Activated CD4-positive, alpha-beta T cell treated with anti-CD3 and anti-CD28 coated beads for 48 hours (primary cell): Measurements from ENCODE around the gene ACBD5.

Source experiments
- DNase-seq: peaks from one replicate; pipeline ENCODE4 v3.0.0-alpha.2; 2020

Gene ACBD5

GRCh38 chr10:27150261-27150660 lies 90.3 kb downstream of the ACBD5 start:
- DNase-seq = no peak

DNA sequence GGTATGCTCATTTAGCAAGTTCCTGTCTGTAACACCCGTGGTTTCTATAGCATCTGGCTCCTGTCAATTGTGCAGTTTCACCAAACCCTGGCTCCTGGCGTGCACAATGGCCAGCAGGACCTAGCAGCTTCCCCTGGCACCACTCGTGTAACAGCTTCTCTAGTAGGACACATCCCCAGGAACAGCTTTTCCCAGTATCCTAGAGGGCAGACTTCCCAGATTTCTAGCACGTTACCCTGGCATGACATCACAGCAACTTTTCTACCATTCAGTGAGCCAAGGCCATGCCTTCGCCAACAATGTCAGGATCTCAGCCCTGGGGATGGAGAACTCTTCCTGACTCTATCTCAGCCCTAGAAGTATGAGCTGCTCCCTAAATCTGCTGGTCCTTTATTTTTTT lies 92.9 kb downstream of the ACBD5 start:
- no peak for DNase-seq

DNA sequence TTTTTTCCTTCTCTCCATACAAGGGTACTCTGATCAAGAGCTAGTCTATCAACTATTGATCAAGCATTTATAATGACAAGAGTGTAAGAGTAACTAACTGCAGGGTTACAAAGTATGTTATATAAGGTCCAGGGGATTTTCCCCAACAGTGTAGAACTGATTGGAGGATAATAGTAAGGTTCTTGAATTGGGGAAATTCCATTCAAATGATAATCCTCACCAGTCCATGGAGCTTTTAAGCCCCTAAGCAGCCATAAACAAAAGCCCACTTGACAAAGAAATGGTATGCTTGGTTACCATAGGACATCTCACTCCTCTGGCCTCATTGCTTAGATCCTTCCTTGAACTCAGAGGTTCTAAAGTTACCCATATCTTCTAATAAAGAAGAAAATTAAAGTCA lies 94.7 kb downstream of the ACBD5 start:
- DNase-seq = no peak
